K562 (cell line): ENCODE results near the gene CRY2. TPM values are rescaled to one million over a fixed set of nuclear protein-coding genes. Genes with fewer than 3 reads are reported as not detected.

ENCODE experiments used
- NONO ChIP-seq, 2 experiments: fragments of 200-400 bp in 1 of 2; fragments of 450-650 bp in 1 of 2; formaldehyde crosslinking in 1 of 2; IDR thresholded peaks; 2 replicates each; pipeline ENCODE4 v1.6.1; 2017; ENCODE audit warnings: low read depth in 2 of 2, mild to moderate bottlenecking in 2 of 2, moderate library complexity in 2 of 2, low read length in 1 of 2
- polyA plus RNA-seq, 8 experiments: library from polyadenylated mRNA; depleted of rRNA in 4 of 8; stranded (reverse) in 5 of 8; unstranded in 3 of 8; fragments of >200 nt; fragmentation: Nextera tagmentation in 2 of 8; fragmentation: Illumina TruSeq in 1 of 8; extraction: Ambion mirVana in 2 of 8; extraction: Trizol in 1 of 8; gene quantifications; 2 replicates each; pipeline versions ENCODE4 v1.2.1 to v1.2.3, GENCODE V29; 2011 to 2014; ENCODE audit warnings: inconsistent platforms in 1 of 8, missing spikeins in 1 of 8
- total RNA-seq, 7 experiments: library from RNA; depleted of rRNA in 6 of 7; stranded (reverse); fragments of >200 nt in 6 of 7; fragmentation: Illumina TruSeq in 2 of 7; extraction: Trizol in 2 of 7; gene quantifications; 2 replicates each; pipeline versions ENCODE4 v1.2.1 to v1.2.3, GENCODE V29; 2011 to 2021; ENCODE audit warnings: low replicate concordance in 1 of 7
- TF ChIP-seq, protein P1 (sequence below): fragments of 250-450 bp; sonication (Bioruptor Pico); IDR thresholded peaks from 2 replicates; pipeline ENCODE4 v1.4.0; 2020
- TF ChIP-seq, protein P2 (sequence below), 2 experiments: fragments of 450-650 bp in 1 of 2; sonication (generic) in 1 of 2; formaldehyde crosslinking in 1 of 2; IDR thresholded peaks in 1 of 2; conservative IDR thresholded peaks in 1 of 2; 2 replicates each; pipeline versions ENCODE4 v1.6.1 to v1.8.1; 2016 to 2023; ENCODE audit warnings: mild to moderate bottlenecking in 2 of 2, moderate library complexity in 2 of 2, inconsistent platforms in 1 of 2, missing genetic modification reagents in 1 of 2

The CRY2 gene
- total and polyA plus RNA-seq, 9 of the 15 experiments (the other 6 are each of a cell fraction or from before 2014, with no cell fraction given), result 2.3 to 23.9 (median 14.8) TPM

DNA sequence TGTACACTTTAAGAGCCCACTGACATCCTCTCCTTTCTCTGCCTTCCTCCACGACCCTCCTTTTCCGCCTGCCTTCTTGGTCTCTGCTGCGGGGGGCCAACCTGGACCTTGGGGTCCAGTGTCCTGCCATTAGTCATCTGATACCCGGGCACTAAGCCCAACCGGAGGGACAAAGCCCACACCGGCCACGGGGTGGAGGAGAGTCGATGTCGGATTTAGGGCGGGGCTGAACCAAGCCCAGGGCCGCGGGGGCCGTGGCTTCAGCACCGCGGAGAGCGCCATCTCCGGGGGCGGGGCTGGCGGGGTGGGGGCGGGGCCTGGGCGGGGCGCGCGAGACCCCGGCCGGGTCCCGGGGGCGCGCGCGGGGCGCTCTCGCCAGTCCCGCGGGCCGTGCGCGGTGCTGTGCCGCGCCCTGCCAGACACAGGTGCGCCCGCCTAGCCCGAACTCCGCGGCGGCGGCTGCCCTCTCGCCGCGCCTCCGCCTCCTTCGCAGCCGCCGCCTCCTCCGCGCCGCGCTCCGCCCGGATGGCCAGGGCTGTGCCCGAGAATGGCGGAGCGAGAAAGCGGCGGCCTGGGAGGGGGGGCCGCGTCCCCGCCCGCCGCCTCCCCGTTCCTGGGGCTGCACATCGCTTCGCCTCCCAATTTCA is 38.1 kb downstream of the CRY2 start, which contains the start of gene MAPK8IP1 (continued):
- TF ChIP-seq, protein P1, sequence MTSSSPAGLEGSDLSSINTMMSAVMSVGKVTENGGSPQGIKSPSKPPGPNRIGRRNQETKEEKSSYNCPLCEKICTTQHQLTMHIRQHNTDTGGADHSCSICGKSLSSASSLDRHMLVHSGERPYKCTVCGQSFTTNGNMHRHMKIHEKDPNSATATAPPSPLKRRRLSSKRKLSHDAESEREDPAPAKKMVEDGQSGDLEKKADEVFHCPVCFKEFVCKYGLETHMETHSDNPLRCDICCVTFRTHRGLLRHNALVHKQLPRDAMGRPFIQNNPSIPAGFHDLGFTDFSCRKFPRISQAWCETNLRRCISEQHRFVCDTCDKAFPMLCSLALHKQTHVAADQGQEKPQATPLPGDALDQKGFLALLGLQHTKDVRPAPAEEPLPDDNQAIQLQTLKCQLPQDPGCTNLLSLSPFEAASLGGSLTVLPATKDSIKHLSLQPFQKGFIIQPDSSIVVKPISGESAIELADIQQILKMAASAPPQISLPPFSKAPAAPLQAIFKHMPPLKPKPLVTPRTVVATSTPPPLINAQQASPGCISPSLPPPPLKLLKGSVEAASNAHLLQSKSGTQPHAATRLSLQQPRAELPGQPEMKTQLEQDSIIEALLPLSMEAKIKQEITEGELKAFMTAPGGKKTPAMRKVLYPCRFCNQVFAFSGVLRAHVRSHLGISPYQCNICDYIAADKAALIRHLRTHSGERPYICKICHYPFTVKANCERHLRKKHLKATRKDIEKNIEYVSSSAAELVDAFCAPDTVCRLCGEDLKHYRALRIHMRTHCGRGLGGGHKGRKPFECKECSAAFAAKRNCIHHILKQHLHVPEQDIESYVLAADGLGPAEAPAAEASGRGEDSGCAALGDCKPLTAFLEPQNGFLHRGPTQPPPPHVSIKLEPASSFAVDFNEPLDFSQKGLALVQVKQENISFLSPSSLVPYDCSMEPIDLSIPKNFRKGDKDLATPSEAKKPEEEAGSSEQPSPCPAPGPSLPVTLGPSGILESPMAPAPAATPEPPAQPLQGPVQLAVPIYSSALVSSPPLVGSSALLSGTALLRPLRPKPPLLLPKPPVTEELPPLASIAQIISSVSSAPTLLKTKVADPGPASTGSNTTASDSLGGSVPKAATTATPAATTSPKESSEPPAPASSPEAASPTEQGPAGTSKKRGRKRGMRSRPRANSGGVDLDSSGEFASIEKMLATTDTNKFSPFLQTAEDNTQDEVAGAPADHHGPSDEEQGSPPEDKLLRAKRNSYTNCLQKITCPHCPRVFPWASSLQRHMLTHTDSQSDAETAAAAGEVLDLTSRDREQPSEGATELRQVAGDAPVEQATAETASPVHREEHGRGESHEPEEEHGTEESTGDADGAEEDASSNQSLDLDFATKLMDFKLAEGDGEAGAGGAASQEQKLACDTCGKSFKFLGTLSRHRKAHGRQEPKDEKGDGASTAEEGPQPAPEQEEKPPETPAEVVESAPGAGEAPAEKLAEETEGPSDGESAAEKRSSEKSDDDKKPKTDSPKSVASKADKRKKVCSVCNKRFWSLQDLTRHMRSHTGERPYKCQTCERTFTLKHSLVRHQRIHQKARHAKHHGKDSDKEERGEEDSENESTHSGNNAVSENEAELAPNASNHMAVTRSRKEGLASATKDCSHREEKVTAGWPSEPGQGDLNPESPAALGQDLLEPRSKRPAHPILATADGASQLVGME, result no peak
- TF ChIP-seq NONO (IDR thresholded peaks at IDR 0.05; ENCODE audit: low read depth in 2 of 2, low read length in 1 of 2), result 0 out of 4 replicates have a peak, but pooled peaks of 1 of the 2 experiments have one; percentile 17
- TF ChIP-seq, protein P2, sequence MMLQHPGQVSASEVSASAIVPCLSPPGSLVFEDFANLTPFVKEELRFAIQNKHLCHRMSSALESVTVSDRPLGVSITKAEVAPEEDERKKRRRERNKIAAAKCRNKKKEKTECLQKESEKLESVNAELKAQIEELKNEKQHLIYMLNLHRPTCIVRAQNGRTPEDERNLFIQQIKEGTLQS (IDR thresholded peaks at IDR 0.05), result no peak
- TF ChIP-seq, protein P2 (CRISPR knock-in tag; conservative IDR thresholded peaks at IDR 0.05), result 0 out of 2 replicates have a peak, but pooled peaks have one; percentile 35
